ENCODE measurements around the gene TET2. TPM values are rescaled to one million over a fixed set of nuclear protein-coding genes. Genes with fewer than 3 reads are reported as not detected.

The TET2 gene
- total and polyA plus RNA-seq, 3 experiments from 2014 or later: 13.8 to 28.0 (median 25.8) TPM

DNA sequence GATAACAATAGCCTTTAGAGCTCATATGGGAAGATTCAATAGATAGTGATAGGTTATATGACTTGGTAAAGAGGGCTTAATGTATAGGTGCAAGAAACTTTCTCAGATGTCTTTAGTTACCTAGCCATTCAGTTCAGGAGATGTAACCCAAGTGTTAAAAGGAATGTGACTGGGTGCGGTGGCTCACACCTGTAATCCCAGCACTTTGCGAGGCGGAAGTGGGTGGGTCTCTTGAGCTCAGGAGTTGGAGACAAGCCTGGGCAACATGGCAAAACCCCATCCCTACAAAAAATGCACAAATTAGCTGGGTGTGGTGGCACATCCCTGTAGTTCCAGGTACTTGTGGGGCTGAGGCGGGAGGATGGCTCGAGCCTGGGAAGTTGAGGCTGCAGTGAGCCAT, 7.9 kb downstream of the TET2 start:
- H3K9me3 ChIP-seq (ENCODE audit: low read length): no peaks in the 10 kb centered on the region
- POLR2A ChIA-PET: no interaction called here
- CTCF ChIA-PET: no interaction called here

DNA sequence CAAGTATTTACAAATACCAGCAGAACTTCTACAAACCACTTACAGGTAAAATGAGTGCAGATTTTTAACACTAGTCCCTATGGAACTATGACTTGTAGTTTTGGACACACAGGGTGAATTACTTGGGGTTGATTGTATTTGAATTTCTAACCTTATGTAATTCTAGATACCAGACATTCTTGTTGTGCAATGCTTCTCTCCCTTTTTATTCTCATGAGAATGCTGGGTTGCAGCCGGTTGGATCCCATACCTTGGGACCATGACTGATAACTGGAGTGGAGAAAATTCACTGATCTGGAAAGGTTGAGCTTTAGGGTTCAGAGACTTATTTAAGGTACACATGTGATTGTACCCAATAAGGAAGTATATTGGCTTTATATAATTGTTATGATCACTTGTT, 8.8 kb downstream of the TET2 start:
- Mint-ChIP-seq H3K9me3 (no peaks in the 10 kb centered on the region), H3K36me3 (peaks cover 1 to 8% (median 3%) of the 10 kb centered on the region in 3 donors), H3K4me3 (no peak overlapping the region), H3K4me1 (peaks cover 30 to 58% (median 54%) of the 10 kb centered on the region in 3 donors), H3K27ac (peak overlapping the region in 2 of 8 donors; percentile 17 to 26), H3K27me3 (no peaks in the 10 kb centered on the region)
- no peaks in the 10 kb centered on the region for H3K36me3 ChIP-seq (ENCODE audit: insufficient read depth, low read length)
- ChIA-PET CTCF (no interaction called here), POLR2A (no interaction called here)
- H3K4me1 ChIP-seq (ENCODE audit: insufficient read depth, low read length): peaks cover 1% of the 10 kb centered on the region
- H3K27ac ChIP-seq (ENCODE audit: low read depth, low read length): no peak overlapping the region
- H3K9me3 ChIP-seq (ENCODE audit: low read length): no peaks in the 10 kb centered on the region
- H3K27me3 ChIP-seq (ENCODE audit: insufficient read depth, low read length, poor library complexity, severe bottlenecking): no peaks in the 10 kb centered on the region
- no peak overlapping the region for H3K4me3 ChIP-seq (ENCODE audit: low read length)
- no peak for DNase-seq

More for the DNA sequence above, 7.9 kb downstream of the TET2 start:
- Mint-ChIP-seq H3K4me1 (peaks cover 32 to 60% (median 58%) of the 10 kb centered on the region in 3 donors), H3K27ac (peak overlapping the region in 1 of 8 donors; percentile 2), H3K4me3 (no peak overlapping the region), H3K9me3 (no peaks in the 10 kb centered on the region), H3K36me3 (peaks cover 0 to 6% (median 3%) of the 10 kb centered on the region in 3 donors), H3K27me3 (no peaks in the 10 kb centered on the region)
- peaks cover 7% of the 10 kb centered on the region for H3K4me1 ChIP-seq (ENCODE audit: insufficient read depth, low read length)
- no peaks in the 10 kb centered on the region for H3K36me3 ChIP-seq (ENCODE audit: insufficient read depth, low read length)
- H3K4me3 ChIP-seq (ENCODE audit: low read length): no peak overlapping the region
- no peaks in the 10 kb centered on the region for H3K27me3 ChIP-seq (ENCODE audit: insufficient read depth, low read length, poor library complexity, severe bottlenecking)
- no peak overlapping the region for H3K27ac ChIP-seq (ENCODE audit: low read depth, low read length)
- DNase-seq: no peak

DNA sequence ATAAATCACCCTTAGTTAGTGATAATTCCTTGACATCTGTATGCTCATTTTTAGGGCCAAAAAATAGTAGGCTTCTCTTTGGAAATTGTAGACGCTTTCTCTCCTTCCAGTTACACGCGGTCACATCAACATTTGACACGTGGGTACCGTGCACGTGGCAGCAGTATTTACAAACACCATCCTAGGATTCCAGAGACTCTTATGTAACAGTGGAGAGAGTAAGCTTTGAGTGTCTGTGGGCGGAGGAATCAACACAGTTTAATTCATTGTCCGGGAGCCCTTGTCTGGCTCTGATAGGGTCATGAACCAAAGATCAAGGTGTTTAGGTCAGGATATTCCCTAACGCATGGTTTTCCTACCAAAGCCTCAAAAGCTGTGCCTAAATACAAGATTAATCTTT, 12.2 kb downstream of the TET2 start:
- CTCF ChIA-PET: no interaction called here
- Mint-ChIP-seq H3K27ac (no peak overlapping the region), H3K9me3 (no peaks in the 10 kb centered on the region)

DNA sequence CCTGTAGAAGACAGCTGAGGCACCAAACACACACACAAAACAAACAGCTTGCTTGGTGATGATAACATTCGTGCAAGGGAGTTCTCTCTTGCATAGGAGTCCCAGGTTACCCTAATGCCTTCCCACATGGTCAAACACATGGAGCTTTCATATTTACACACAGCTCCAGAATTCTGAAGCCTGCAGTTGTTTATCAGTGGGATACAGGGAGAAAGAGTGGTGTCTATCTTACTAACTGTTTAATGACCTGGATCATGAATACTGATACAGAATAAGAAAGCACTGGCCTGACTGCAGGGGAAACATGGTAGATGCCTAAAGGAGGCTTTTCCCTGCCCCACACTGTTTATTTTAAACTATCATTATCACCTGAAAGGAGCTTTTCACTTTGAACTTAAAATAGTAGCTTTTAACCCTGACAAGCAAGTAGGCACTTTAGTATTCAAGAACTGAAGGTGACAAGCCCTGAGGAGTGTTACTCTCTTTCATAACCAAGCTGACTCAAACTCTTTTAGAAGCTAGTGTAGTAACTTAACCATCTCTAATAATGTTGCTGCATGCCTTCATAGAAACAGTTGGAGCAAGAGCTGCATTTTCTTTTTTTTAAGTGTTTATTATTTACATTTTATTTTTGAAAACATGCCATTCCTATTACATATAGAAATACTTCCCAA, 15.6 kb downstream of the TET2 start:
- H3K27ac Mint-ChIP-seq: peak overlapping the region in 1 of 8 donors; percentile 8
- Histone ChIP-seq H3K4me1 (ENCODE audit: insufficient read depth, low read length) (no peaks in the 10 kb centered on the region), H3K9me3 (ENCODE audit: low read length) (no peaks in the 10 kb centered on the region), H3K36me3 (ENCODE audit: insufficient read depth, low read length) (no peaks in the 10 kb centered on the region), H3K27ac (ENCODE audit: low read depth, low read length) (no peak overlapping the region), H3K27me3 (ENCODE audit: insufficient read depth, low read length, poor library complexity, severe bottlenecking) (no peaks in the 10 kb centered on the region), H3K4me3 (ENCODE audit: low read length) (no peak overlapping the region)
- peaks cover 14 to 46% (median 34%) of the 10 kb centered on the region in 3 donors for H3K4me1 Mint-ChIP-seq
- ChIA-PET POLR2A (no interaction called here), CTCF (no interaction called here)
- H3K36me3 Mint-ChIP-seq: peaks cover 3 to 4% (median 4%) of the 10 kb centered on the region in 3 donors
- H3K4me3 Mint-ChIP-seq: no peak overlapping the region
- no peak for DNase-seq
- H3K9me3 Mint-ChIP-seq: no peaks in the 10 kb centered on the region
- H3K27me3 Mint-ChIP-seq: no peaks in the 10 kb centered on the region

More for the DNA sequence above, 12.2 kb downstream of the TET2 start:
- Histone ChIP-seq H3K4me1 (ENCODE audit: insufficient read depth, low read length) (no peaks in the 10 kb centered on the region), H3K27ac (ENCODE audit: low read depth, low read length) (no peak overlapping the region), H3K36me3 (ENCODE audit: insufficient read depth, low read length) (no peaks in the 10 kb centered on the region), H3K27me3 (ENCODE audit: insufficient read depth, low read length, poor library complexity, severe bottlenecking) (no peaks in the 10 kb centered on the region), H3K9me3 (ENCODE audit: low read length) (no peaks in the 10 kb centered on the region), H3K4me3 (ENCODE audit: low read length) (no peak overlapping the region)
- Mint-ChIP-seq H3K4me1 (peaks cover 32 to 65% (median 50%) of the 10 kb centered on the region in 3 donors), H3K4me3 (no peak overlapping the region), H3K36me3 (peaks cover 1 to 8% (median 3%) of the 10 kb centered on the region in 3 donors), H3K27me3 (no peaks in the 10 kb centered on the region)
- no peak for DNase-seq
- POLR2A ChIA-PET: no interaction called here

DNA sequence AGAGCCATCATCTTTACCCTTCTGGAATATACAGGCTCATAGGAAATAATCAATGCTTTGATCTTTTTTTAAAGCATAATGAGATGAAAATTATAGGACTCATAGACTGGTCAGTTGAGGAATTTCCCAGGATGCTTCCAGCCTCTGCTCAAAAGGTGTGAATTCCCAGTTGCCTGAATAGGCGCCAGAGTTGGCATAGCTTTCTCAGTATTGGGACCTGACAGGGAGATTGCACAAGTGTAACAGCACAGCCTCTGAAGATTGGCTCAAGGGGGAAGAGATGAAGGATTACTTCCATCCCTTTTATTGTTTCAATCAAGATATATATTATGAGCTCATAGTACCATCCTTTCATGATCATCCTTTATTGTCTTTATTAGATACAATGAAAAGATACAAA, 17.9 kb downstream of the TET2 start:
- no peaks in the 10 kb centered on the region for H3K36me3 ChIP-seq (ENCODE audit: insufficient read depth, low read length)

DNA sequence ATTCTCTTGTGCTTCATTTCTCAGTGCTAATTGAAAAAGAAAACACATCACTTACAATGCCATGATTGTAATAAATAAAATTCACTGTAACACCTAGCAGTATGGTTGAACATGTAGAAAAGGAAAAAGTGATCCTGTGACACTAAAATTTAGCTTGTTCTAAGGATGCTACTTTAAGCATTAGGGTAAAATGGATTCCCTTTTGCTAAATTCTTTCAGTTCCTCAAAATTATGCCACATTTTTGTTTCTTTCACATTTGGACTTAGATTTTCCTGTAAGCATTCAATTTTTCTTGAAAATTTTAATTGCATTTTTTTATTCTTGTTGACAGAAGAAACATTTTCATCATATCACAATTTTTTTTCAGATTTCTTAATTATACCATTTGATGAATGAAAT, 19.4 kb downstream of the TET2 start:
- peaks cover 25 to 55% (median 55%) of the 10 kb centered on the region in 3 donors for H3K4me1 Mint-ChIP-seq
- Histone ChIP-seq H3K27me3 (ENCODE audit: insufficient read depth, low read length, poor library complexity, severe bottlenecking) (no peaks in the 10 kb centered on the region), H3K36me3 (ENCODE audit: insufficient read depth, low read length) (no peaks in the 10 kb centered on the region), H3K27ac (ENCODE audit: low read depth, low read length) (no peak overlapping the region), H3K4me3 (ENCODE audit: low read length) (no peak overlapping the region), H3K4me1 (ENCODE audit: insufficient read depth, low read length) (no peaks in the 10 kb centered on the region), H3K9me3 (ENCODE audit: low read length) (no peaks in the 10 kb centered on the region)
- H3K27me3 Mint-ChIP-seq: no peaks in the 10 kb centered on the region
- ChIA-PET CTCF (interaction anchor here (0.7 kb wide), 1 partner anchor 25 kb away, joined by 3 read pairs; no protein-coding TSS in a partner anchor), POLR2A (interaction anchor here (0.7 kb wide), 1 partner anchor 308 kb away, joined by 3 read pairs; the partner anchor contains the start of gene PPA2)
- no peak for DNase-seq
- no peak overlapping the region for H3K4me3 Mint-ChIP-seq
- H3K27ac Mint-ChIP-seq: no peak overlapping the region
- peaks cover 9 to 21% (median 14%) of the 10 kb centered on the region in 3 donors for H3K36me3 Mint-ChIP-seq
- H3K9me3 Mint-ChIP-seq: no peaks in the 10 kb centered on the region

More for the DNA sequence above, 17.9 kb downstream of the TET2 start:
- Mint-ChIP-seq H3K9me3 (no peaks in the 10 kb centered on the region), H3K27me3 (no peaks in the 10 kb centered on the region), H3K4me1 (peaks cover 22 to 52% (median 47%) of the 10 kb centered on the region in 3 donors), H3K4me3 (no peak overlapping the region), H3K36me3 (peaks cover 8 to 16% (median 14%) of the 10 kb centered on the region in 3 donors), H3K27ac (no peak overlapping the region)
- no peaks in the 10 kb centered on the region for H3K9me3 ChIP-seq (ENCODE audit: low read length)
- no peak overlapping the region for H3K27ac ChIP-seq (ENCODE audit: low read depth, low read length)
- H3K4me1 ChIP-seq (ENCODE audit: insufficient read depth, low read length): no peaks in the 10 kb centered on the region
- no peak for DNase-seq
- ChIA-PET CTCF (no interaction called here), POLR2A (no interaction called here)
- H3K4me3 ChIP-seq (ENCODE audit: low read length): no peak overlapping the region
- no peaks in the 10 kb centered on the region for H3K27me3 ChIP-seq (ENCODE audit: insufficient read depth, low read length, poor library complexity, severe bottlenecking)

DNA sequence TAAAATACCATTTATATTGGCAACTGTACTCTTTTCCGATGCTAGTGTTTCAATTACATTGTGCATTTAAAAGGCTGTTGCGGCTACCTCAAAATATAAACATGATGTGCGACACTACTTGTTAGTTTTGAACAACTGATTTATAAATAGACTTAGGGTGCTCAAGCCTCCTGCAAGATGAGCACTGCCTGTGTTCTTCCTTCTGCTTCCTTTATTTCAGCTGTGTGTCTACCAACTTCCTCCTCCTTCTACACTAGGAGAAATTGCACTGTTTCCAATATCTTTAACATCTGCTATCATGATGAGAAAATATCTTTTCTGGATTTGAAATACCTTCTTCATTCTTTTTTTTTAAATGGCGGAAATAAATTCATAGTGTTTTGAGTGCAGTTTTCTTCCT, 24.0 kb downstream of the TET2 start:
- H3K27me3 Mint-ChIP-seq: no peaks in the 10 kb centered on the region
- Histone ChIP-seq H3K36me3 (ENCODE audit: insufficient read depth, low read length) (no peaks in the 10 kb centered on the region), H3K4me3 (ENCODE audit: low read length) (no peak overlapping the region), H3K27me3 (ENCODE audit: insufficient read depth, low read length, poor library complexity, severe bottlenecking) (no peaks in the 10 kb centered on the region), H3K9me3 (ENCODE audit: low read length) (no peaks in the 10 kb centered on the region), H3K27ac (ENCODE audit: low read depth, low read length) (no peak overlapping the region), H3K4me1 (ENCODE audit: insufficient read depth, low read length) (no peaks in the 10 kb centered on the region)
- H3K27ac Mint-ChIP-seq: no peak overlapping the region
- POLR2A ChIA-PET: no interaction called here
- H3K36me3 Mint-ChIP-seq: peaks cover 19 to 32% (median 28%) of the 10 kb centered on the region in 3 donors
- peaks cover 14 to 33% (median 33%) of the 10 kb centered on the region in 3 donors for H3K4me1 Mint-ChIP-seq
- no peak for DNase-seq
- H3K4me3 Mint-ChIP-seq: no peak overlapping the region
- H3K9me3 Mint-ChIP-seq: no peaks in the 10 kb centered on the region
- CTCF ChIA-PET: no interaction called here

DNA sequence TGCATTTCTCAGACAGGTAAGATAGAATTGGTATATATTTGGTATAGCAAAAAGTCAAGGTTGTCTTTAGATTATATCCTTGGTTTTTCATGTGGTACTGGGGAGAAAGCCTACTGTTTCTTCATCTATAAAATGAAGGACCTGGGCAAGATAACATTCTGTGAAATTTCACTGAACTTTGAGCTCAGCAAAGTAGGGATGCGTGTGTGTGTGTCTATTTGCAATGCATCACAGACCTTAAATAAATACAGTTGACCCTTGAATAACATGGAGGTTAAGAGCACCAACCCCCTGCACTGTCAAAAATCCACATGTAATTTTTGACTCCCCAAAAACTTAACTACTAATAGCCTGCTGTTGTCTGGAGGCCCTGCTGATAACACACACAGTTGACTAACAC, 25.2 kb downstream of the TET2 start:
- no peak overlapping the region for H3K27ac ChIP-seq (ENCODE audit: low read depth, low read length)
- H3K4me3 Mint-ChIP-seq: no peak overlapping the region
- peaks cover 19 to 35% (median 33%) of the 10 kb centered on the region in 3 donors for H3K36me3 Mint-ChIP-seq
- no peaks in the 10 kb centered on the region for H3K27me3 ChIP-seq (ENCODE audit: insufficient read depth, low read length, poor library complexity, severe bottlenecking)
- POLR2A ChIA-PET: no interaction called here
- no peak for DNase-seq
- no peak overlapping the region for H3K27ac Mint-ChIP-seq
- no peaks in the 10 kb centered on the region for H3K9me3 ChIP-seq (ENCODE audit: low read length)
- peaks cover 14 to 39% (median 30%) of the 10 kb centered on the region in 3 donors for H3K4me1 Mint-ChIP-seq
- no peak overlapping the region for H3K4me3 ChIP-seq (ENCODE audit: low read length)
- no peaks in the 10 kb centered on the region for H3K27me3 Mint-ChIP-seq
- no peaks in the 10 kb centered on the region for H3K36me3 ChIP-seq (ENCODE audit: insufficient read depth, low read length)
- H3K4me1 ChIP-seq (ENCODE audit: insufficient read depth, low read length): no peaks in the 10 kb centered on the region
- no peaks in the 10 kb centered on the region for H3K9me3 Mint-ChIP-seq
- CTCF ChIA-PET: no interaction called here

All from CD8-positive, alpha-beta memory T cell (primary cell).